HepG2 (cell line): ENCODE measurements around the gene STUB1. TPM values are rescaled to one million over a fixed set of nuclear protein-coding genes. Genes with fewer than 3 reads are reported as not detected.

Experiments
- ARNT ChIP-seq: fragments of 450-650 bp; IDR thresholded peaks from 2 replicates; pipeline ENCODE4 v1.6.1; 2017
- HMG20B ChIP-seq: conservative IDR thresholded peaks from 2 replicates; pipeline ENCODE4 v1.6.1; 2016; ENCODE audit warnings: missing genetic modification reagents, missing compliant biosample characterization
- IRX3 ChIP-seq: sonication (generic); formaldehyde crosslinking; IDR thresholded peaks from 2 replicates; pipeline ENCODE4 v1.8.1; 2023; ENCODE audit warnings: mild to moderate bottlenecking, low read depth, missing genetic modification reagents, borderline replicate concordance
- KDM1A ChIP-seq: IDR thresholded peaks from 2 replicates; pipeline ENCODE4 v1.6.1; 2016; ENCODE audit warnings: missing compliant biosample characterization
- PCBP1 ChIP-seq: fragments of 200-400 bp; formaldehyde crosslinking; IDR thresholded peaks from 2 replicates; pipeline ENCODE4 v1.6.1; 2017; ENCODE audit warnings: mild to moderate bottlenecking, low read depth, low read length, borderline replicate concordance
- PLSCR1 ChIP-seq: sonication (generic); formaldehyde crosslinking; IDR thresholded peaks from 2 replicates; pipeline ENCODE4 v1.5.0; 2020; ENCODE audit warnings: missing genetic modification reagents, mild to moderate bottlenecking, borderline replicate concordance
- PPARG ChIP-seq: conservative IDR thresholded peaks from 2 replicates; pipeline ENCODE4 v1.6.1; 2016; ENCODE audit warnings: missing biosample characterization, missing genetic modification reagents
- RORA ChIP-seq: sonication (generic); formaldehyde crosslinking; IDR thresholded peaks from 2 replicates; pipeline ENCODE4 v1.5.0; 2020; ENCODE audit warnings: mild to moderate bottlenecking, missing genetic modification reagents, moderate library complexity
- SNRNP70 ChIP-seq: fragments of 200-400 bp; formaldehyde crosslinking; IDR thresholded peaks from 2 replicates; pipeline ENCODE4 v1.6.1; 2017; ENCODE audit warnings: mild to moderate bottlenecking, low read depth, low read length, moderate library complexity
- SP140L ChIP-seq: sonication (generic); formaldehyde crosslinking; IDR thresholded peaks from 2 replicates; pipeline ENCODE4 v1.4.0; 2020; ENCODE audit warnings: missing genetic modification reagents, borderline replicate concordance
- SSRP1 ChIP-seq: IDR thresholded peaks from 2 replicates; pipeline ENCODE4 v1.6.1; 2016; ENCODE audit warnings: control low read depth
- TBL1XR1 ChIP-seq: fragments of 150-350 bp; IDR thresholded peaks from 2 replicates; pipeline ENCODE4 v1.6.1; 2014; ENCODE audit warnings: borderline replicate concordance, low read length; ENCODE audit not compliant: partially characterized antibody
- ZBTB3 ChIP-seq: sonication (generic); formaldehyde crosslinking; IDR thresholded peaks from 2 replicates; pipeline ENCODE4 v1.4.0; 2020; ENCODE audit warnings: low read depth, mild to moderate bottlenecking, moderate library complexity, missing genetic modification reagents, borderline replicate concordance
- ZGPAT ChIP-seq: IDR thresholded peaks from 2 replicates; pipeline ENCODE4 v1.6.1; 2016; ENCODE audit warnings: mild to moderate bottlenecking
- ZKSCAN5 ChIP-seq: sonication (generic); formaldehyde crosslinking; IDR thresholded peaks from 2 replicates; pipeline ENCODE4 v1.5.1; 2020; ENCODE audit warnings: mild to moderate bottlenecking, missing genetic modification reagents
- ZNF232 ChIP-seq: sonication (generic); formaldehyde crosslinking; IDR thresholded peaks from 2 replicates; pipeline ENCODE4 v1.4.0; 2020; ENCODE audit warnings: missing genetic modification reagents, borderline replicate concordance
- ZNF292 ChIP-seq: sonication (generic); formaldehyde crosslinking; IDR thresholded peaks from 2 replicates; pipeline ENCODE4 v1.8.1; 2022; ENCODE audit warnings: mild to moderate bottlenecking, low read depth, missing genetic modification reagents, borderline replicate concordance
- ZNF34 ChIP-seq: sonication (generic); formaldehyde crosslinking; IDR thresholded peaks from 2 replicates; pipeline ENCODE4 v1.4.0; 2020; ENCODE audit warnings: mild to moderate bottlenecking, missing genetic modification reagents, borderline replicate concordance
- ZNF496 ChIP-seq: sonication (generic); formaldehyde crosslinking; IDR thresholded peaks from 2 replicates; pipeline ENCODE4 v1.8.1; 2023; ENCODE audit warnings: mild to moderate bottlenecking, moderate library complexity, missing genetic modification reagents; ENCODE audit not compliant: insufficient replicate concordance
- ZNF598 ChIP-seq: sonication (generic); formaldehyde crosslinking; IDR thresholded peaks from 2 replicates; pipeline ENCODE4 v1.5.1; 2020; ENCODE audit warnings: mild to moderate bottlenecking, missing genetic modification reagents, borderline replicate concordance
- ZUFSP ChIP-seq: sonication (generic); formaldehyde crosslinking; IDR thresholded peaks from 2 replicates; pipeline ENCODE4 v1.9.0; 2021; ENCODE audit warnings: missing genetic modification reagents, mild to moderate bottlenecking, borderline replicate concordance
- polyA plus RNA-seq, 8 experiments: library from polyadenylated mRNA; depleted of rRNA in 3 of 8; stranded (reverse) in 7 of 8; unstranded in 1 of 8; fragments of >200 nt; fragmentation: Illumina TruSeq in 4 of 8; extraction: Trizol in 4 of 8; gene quantifications; 2 replicates each; pipeline versions ENCODE4 v1.2.1 to v1.2.3, GENCODE V29; 2011 to 2016; ENCODE audit warnings: low read depth in 4 of 8, missing spikeins in 1 of 8, mixed read lengths in 1 of 8; ENCODE audit not compliant: insufficient read depth in 1 of 8
- total RNA-seq, 5 experiments: library from RNA; depleted of rRNA; stranded (reverse); fragments of >200 nt; fragmentation: Illumina TruSeq; extraction: Trizol; gene quantifications; 2 replicates each; pipeline ENCODE4 v1.2.3, GENCODE V29; 2016; ENCODE audit warnings: low read depth in 1 of 5
- TF ChIP-seq, protein P1 (sequence below): sonication (generic); formaldehyde crosslinking; IDR thresholded peaks from 2 replicates; pipeline ENCODE4 v1.5.0; 2020; ENCODE audit warnings: missing genetic modification reagents
- TF ChIP-seq, protein P2 (sequence below): sonication (generic); formaldehyde crosslinking; IDR thresholded peaks from 2 replicates; pipeline ENCODE4 v1.8.0; 2022; ENCODE audit warnings: mild to moderate bottlenecking, missing genetic modification reagents, borderline replicate concordance
- TF ChIP-seq, protein P3 (sequence below): IDR thresholded peaks from 2 replicates; pipeline ENCODE4 v1.6.1; 2016; ENCODE audit warnings: missing genetic modification reagents, missing compliant biosample characterization

The STUB1 gene
- total and polyA plus RNA-seq, 2 of the 13 experiments (the other 11 are each of a cell fraction or from before 2014, with no cell fraction given), result 52.9 to 78.2 TPM

DNA sequence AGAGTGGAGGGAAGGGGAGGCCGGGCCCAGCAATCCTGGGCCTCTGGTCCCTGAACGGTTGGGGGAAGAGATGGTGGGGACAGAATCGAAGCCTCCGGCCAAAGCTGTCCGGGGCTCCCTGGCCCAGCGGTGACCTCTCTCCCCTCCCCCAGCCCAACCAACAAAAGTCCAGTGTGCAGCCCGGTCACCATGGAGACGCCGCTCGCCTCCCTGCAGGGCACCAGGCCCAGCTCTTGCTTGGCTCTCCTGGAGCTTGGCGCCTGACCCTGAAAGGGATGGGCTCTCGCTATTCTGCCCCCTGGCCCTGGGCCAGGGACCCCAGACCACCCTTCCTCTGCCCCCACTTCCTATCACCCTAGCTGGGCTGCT, 36.0 kb downstream of the STUB1 start (continued):
- TF ChIP-seq, protein P1, sequence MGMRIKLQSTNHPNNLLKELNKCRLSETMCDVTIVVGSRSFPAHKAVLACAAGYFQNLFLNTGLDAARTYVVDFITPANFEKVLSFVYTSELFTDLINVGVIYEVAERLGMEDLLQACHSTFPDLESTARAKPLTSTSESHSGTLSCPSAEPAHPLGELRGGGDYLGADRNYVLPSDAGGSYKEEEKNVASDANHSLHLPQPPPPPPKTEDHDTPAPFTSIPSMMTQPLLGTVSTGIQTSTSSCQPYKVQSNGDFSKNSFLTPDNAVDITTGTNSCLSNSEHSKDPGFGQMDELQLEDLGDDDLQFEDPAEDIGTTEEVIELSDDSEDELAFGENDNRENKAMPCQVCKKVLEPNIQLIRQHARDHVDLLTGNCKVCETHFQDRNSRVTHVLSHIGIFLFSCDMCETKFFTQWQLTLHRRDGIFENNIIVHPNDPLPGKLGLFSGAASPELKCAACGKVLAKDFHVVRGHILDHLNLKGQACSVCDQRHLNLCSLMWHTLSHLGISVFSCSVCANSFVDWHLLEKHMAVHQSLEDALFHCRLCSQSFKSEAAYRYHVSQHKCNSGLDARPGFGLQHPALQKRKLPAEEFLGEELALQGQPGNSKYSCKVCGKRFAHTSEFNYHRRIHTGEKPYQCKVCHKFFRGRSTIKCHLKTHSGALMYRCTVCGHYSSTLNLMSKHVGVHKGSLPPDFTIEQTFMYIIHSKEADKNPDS (CRISPR knock-in tag), result no peak
- TF ChIP-seq ZKSCAN5 (CRISPR knock-in tag) (no peak), ZNF496 (CRISPR knock-in tag) (no peak), IRX3 (CRISPR knock-in tag) (no peak), ZBTB3 (CRISPR knock-in tag) (no peak), KDM1A (CRISPR knock-in tag) (no peak), ZUFSP (CRISPR knock-in tag) (no peak), ZNF232 (CRISPR knock-in tag) (no peak), TBL1XR1 (no peak), ZNF598 (CRISPR knock-in tag) (no peak), HMG20B (no peak), PPARG (CRISPR knock-in tag) (no peak), PLSCR1 (CRISPR knock-in tag) (no peak), PCBP1 (0 out of 2 replicates have a peak, but pooled peaks have one; percentile 79), ARNT (no peak), SNRNP70 (no peak), SP140L (CRISPR knock-in tag) (no peak), SSRP1 (CRISPR knock-in tag) (no peak), ZNF292 (CRISPR knock-in tag) (no peak), ZNF34 (CRISPR knock-in tag) (no peak), RORA (CRISPR knock-in tag) (no peak), ZGPAT (CRISPR knock-in tag) (0 out of 2 replicates have a peak, but pooled peaks have one; percentile 33)
- TF ChIP-seq, protein P2, sequence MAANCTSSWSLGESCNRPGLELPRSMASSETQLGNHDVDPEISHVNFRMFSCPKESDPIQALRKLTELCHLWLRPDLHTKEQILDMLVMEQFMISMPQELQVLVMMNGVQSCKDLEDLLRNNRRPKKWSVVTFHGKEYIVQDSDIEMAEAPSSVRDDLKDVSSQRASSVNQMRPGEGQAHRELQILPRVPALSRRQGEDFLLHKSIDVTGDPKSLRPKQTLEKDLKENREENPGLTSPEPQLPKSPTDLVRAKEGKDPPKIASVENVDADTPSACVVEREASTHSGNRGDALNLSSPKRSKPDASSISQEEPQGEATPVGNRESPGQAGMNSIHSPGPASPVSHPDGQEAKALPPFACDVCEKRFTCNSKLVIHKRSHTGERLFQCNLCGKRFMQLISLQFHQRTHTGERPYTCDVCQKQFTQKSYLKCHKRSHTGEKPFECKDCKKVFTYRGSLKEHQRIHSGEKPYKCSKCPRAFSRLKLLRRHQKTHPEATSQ (CRISPR knock-in tag), result no peak
- TF ChIP-seq, protein P3, sequence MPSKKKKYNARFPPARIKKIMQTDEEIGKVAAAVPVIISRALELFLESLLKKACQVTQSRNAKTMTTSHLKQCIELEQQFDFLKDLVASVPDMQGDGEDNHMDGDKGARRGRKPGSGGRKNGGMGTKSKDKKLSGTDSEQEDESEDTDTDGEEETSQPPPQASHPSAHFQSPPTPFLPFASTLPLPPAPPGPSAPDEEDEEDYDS (CRISPR knock-in tag), result no peak
